ENCODE results near the gene CHST15.

Gene CHST15

GRCh38 chr10:124076148-124076733 lies 17.2 kb downstream of the CHST15 start:
- H3K4me3 ChIP-seq (ENCODE audit: low read length) = no peak overlapping the region

DNA sequence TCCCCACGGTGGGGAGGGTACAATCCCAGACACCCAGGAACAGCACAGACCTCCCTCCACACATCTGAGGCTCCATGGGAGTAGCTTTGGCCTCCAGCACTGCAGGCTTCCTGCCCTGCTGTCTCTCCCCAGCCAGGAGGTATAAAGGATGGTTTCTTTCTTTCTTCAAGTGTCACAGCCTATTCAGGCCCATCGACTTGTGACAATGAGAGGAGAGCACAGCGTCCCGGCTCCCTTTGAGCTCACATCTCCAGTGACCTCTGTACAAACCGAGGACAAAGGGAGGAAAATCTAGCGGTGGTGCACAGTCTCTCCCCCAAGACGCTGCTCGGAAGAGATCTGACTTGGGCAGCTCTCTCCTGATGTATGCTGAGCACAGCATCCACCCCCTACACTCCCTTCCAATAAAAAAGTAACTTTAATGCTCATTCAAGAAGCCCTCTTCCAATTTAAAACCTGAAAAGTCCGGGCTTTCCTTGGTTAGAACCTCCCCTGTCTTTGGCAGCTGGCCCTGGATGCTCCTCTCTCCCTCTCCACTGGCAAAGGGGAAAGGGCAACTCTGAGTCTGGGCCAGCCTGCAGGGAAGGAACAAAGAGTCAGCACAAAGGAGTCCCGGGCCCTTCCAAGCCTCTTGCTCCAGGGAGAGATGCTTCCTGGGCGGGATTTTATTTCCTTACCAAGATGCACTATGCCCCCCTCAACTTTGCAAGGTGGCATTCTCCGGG lies 18.0 kb downstream of the CHST15 start:
- peaks cover 9% of the 10 kb centered on the region; the same call in 1 of the 2 replicates for H3K4me1 ChIP-seq (ENCODE audit: insufficient read depth, low read length)
- no peak overlapping the region for H3K27ac ChIP-seq (ENCODE audit: low read length)
- H3K36me3 ChIP-seq (ENCODE audit: insufficient read depth, low read depth, low read length) = no peaks in the 10 kb centered on the region
- H3K27me3 ChIP-seq (ENCODE audit: insufficient read depth, low read length) = no peaks in the 10 kb centered on the region
- no peak overlapping the region for H3K9ac ChIP-seq (ENCODE audit: low read depth, low read length)
- H3K9me3 ChIP-seq (ENCODE audit: insufficient read depth, low read depth, low read length) = no peaks in the 10 kb centered on the region
- H3K4me3 ChIP-seq (ENCODE audit: low read length) = no peak overlapping the region

More at GRCh38 chr10:124076148-124076733, 17.2 kb downstream of the CHST15 start:
- Histone ChIP-seq H3K27ac (ENCODE audit: low read length) (no peak overlapping the region), H3K36me3 (ENCODE audit: insufficient read depth, low read depth, low read length) (no peaks in the 10 kb centered on the region), H3K27me3 (ENCODE audit: insufficient read depth, low read length) (no peaks in the 10 kb centered on the region), H3K4me1 (ENCODE audit: insufficient read depth, low read length) (peaks cover 9% of the 10 kb centered on the region; the same call in 1 of the 2 replicates), H3K9me3 (ENCODE audit: insufficient read depth, low read depth, low read length) (no peaks in the 10 kb centered on the region), H3K9ac (ENCODE audit: low read depth, low read length) (no peak overlapping the region)

DNA sequence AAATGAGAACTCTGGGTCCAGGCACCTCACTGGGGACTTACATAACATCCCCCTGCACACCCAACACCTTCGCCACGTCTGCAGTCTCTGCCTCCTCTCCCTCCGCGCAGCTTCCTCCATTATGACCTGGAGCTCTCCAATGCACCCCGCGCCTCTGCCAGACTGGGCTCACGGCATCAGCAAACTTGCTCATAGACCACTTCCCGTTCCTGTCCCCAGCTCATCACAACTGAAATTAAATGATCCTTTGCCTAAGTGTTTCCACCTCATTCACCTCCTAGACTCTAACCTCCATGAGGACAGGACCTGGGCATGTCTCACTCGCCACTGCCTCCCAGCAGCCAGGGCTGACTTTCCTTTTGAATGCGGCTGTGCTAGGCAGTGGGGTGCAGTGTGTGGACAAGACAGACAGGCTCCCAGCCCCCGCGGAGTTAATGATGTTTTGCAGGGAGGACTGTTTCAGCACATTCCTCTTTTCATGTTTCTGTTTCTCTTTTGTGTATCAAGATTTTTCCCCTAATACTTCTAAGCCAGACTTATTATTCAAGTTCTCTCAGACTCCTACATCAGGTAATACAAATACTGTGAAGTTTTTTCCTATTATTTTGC lies 18.8 kb downstream of the CHST15 start:
- Histone ChIP-seq H3K36me3 (ENCODE audit: insufficient read depth, low read depth, low read length) (no peaks in the 10 kb centered on the region), H3K4me1 (ENCODE audit: insufficient read depth, low read length) (peaks cover 9% of the 10 kb centered on the region; the same call in 1 of the 2 replicates), H3K9ac (ENCODE audit: low read depth, low read length) (no peak overlapping the region), H3K9me3 (ENCODE audit: insufficient read depth, low read depth, low read length) (no peaks in the 10 kb centered on the region), H3K4me3 (ENCODE audit: low read length) (no peak overlapping the region), H3K27me3 (ENCODE audit: insufficient read depth, low read length) (no peaks in the 10 kb centered on the region), H3K27ac (ENCODE audit: low read length) (no peak overlapping the region)

GRCh38 chr10:124073978-124074377 lies 19.4 kb downstream of the CHST15 start:
- Histone ChIP-seq H3K4me3 (ENCODE audit: low read length) (no peak overlapping the region), H3K36me3 (ENCODE audit: insufficient read depth, low read depth, low read length) (no peaks in the 10 kb centered on the region), H3K27ac (ENCODE audit: low read length) (no peak overlapping the region), H3K9me3 (ENCODE audit: insufficient read depth, low read depth, low read length) (no peaks in the 10 kb centered on the region), H3K4me1 (ENCODE audit: insufficient read depth, low read length) (peaks cover 9% of the 10 kb centered on the region; the same call in 1 of the 2 replicates), H3K27me3 (ENCODE audit: insufficient read depth, low read length) (no peaks in the 10 kb centered on the region), H3K9ac (ENCODE audit: low read depth, low read length) (no peak overlapping the region)

- H3K36me3 ChIP-seq (ENCODE audit: insufficient read depth, low read depth, low read length) = no peaks in the 10 kb centered on the region
- H3K4me1 ChIP-seq (ENCODE audit: insufficient read depth, low read length) = peaks cover 9% of the 10 kb centered on the region; the same call in 1 of the 2 replicates
- H3K27ac ChIP-seq (ENCODE audit: low read length) = no peak overlapping the region
- no peak overlapping the region for H3K4me3 ChIP-seq (ENCODE audit: low read length)
- no peaks in the 10 kb centered on the region for H3K27me3 ChIP-seq (ENCODE audit: insufficient read depth, low read length)
- no peaks in the 10 kb centered on the region for H3K9me3 ChIP-seq (ENCODE audit: insufficient read depth, low read depth, low read length)
- H3K9ac ChIP-seq (ENCODE audit: low read depth, low read length) = no peak overlapping the region
Observed at GRCh38 chr10:124072541-124072940, 20.9 kb downstream of the CHST15 start.

DNA sequence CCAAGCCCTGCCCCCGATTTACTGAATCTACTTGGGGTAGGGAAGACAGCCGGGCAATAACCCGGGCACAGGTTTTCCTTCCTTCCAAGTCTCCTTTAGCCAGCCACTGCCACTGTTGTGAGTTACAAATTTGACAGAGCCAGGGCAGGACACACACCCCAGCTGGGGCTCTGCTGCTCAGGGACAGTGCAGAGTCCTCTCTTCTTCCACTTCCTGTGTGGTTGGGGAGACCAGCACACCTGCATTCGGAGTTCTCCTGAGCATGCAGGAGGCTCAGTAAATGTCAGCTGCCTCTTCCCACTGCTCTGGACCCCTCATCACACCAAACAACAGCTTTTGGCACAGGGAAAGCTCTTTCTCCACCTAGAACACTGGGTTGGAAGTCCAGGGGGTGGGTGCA lies 21.3 kb downstream of the CHST15 start:
- no peak overlapping the region for H3K27ac ChIP-seq (ENCODE audit: low read length)
- peaks cover 11% of the 10 kb centered on the region; the same call in 1 of the 2 replicates for H3K4me1 ChIP-seq (ENCODE audit: insufficient read depth, low read length)
- H3K9ac ChIP-seq (ENCODE audit: low read depth, low read length) = no peak overlapping the region
- H3K9me3 ChIP-seq (ENCODE audit: insufficient read depth, low read depth, low read length) = no peaks in the 10 kb centered on the region
- H3K4me3 ChIP-seq (ENCODE audit: low read length) = no peak overlapping the region
- no peaks in the 10 kb centered on the region for H3K27me3 ChIP-seq (ENCODE audit: insufficient read depth, low read length)
- H3K36me3 ChIP-seq (ENCODE audit: insufficient read depth, low read depth, low read length) = no peaks in the 10 kb centered on the region

GRCh38 chr10:124071141-124071540 lies 22.3 kb downstream of the CHST15 start:
- Histone ChIP-seq H3K27me3 (ENCODE audit: insufficient read depth, low read length) (no peaks in the 10 kb centered on the region), H3K9me3 (ENCODE audit: insufficient read depth, low read depth, low read length) (no peaks in the 10 kb centered on the region), H3K27ac (ENCODE audit: low read length) (no peak overlapping the region), H3K4me1 (ENCODE audit: insufficient read depth, low read length) (peaks cover 20% of the 10 kb centered on the region; the same call in 1 of the 2 replicates), H3K9ac (ENCODE audit: low read depth, low read length) (no peak overlapping the region), H3K4me3 (ENCODE audit: low read length) (no peak overlapping the region), H3K36me3 (ENCODE audit: insufficient read depth, low read depth, low read length) (no peaks in the 10 kb centered on the region)

- Histone ChIP-seq H3K9me3 (ENCODE audit: insufficient read depth, low read depth, low read length) (no peaks in the 10 kb centered on the region), H3K4me3 (ENCODE audit: low read length) (no peak overlapping the region), H3K9ac (ENCODE audit: low read depth, low read length) (no peak overlapping the region), H3K36me3 (ENCODE audit: insufficient read depth, low read depth, low read length) (no peaks in the 10 kb centered on the region), H3K4me1 (ENCODE audit: insufficient read depth, low read length) (peaks cover 21% of the 10 kb centered on the region; the same call in 1 of the 2 replicates), H3K27ac (ENCODE audit: low read length) (no peak overlapping the region), H3K27me3 (ENCODE audit: insufficient read depth, low read length) (no peaks in the 10 kb centered on the region)
Observed at GRCh38 chr10:124070666-124071065, 22.7 kb downstream of the CHST15 start.

GRCh38 chr10:124069341-124070264 lies 23.8 kb downstream of the CHST15 start:
- no peak overlapping the region for H3K9ac ChIP-seq (ENCODE audit: low read depth, low read length)
- no peak overlapping the region for H3K4me3 ChIP-seq (ENCODE audit: low read length)
- H3K4me1 ChIP-seq (ENCODE audit: insufficient read depth, low read length) = peaks cover 24% of the 10 kb centered on the region
- no peaks in the 10 kb centered on the region for H3K9me3 ChIP-seq (ENCODE audit: insufficient read depth, low read depth, low read length)
- no peaks in the 10 kb centered on the region for H3K36me3 ChIP-seq (ENCODE audit: insufficient read depth, low read depth, low read length)
- H3K27me3 ChIP-seq (ENCODE audit: insufficient read depth, low read length) = no peaks in the 10 kb centered on the region
- no peak overlapping the region for H3K27ac ChIP-seq (ENCODE audit: low read length)

- Histone ChIP-seq H3K36me3 (ENCODE audit: insufficient read depth, low read depth, low read length) (no peaks in the 10 kb centered on the region), H3K27me3 (ENCODE audit: insufficient read depth, low read length) (no peaks in the 10 kb centered on the region), H3K9me3 (ENCODE audit: insufficient read depth, low read depth, low read length) (no peaks in the 10 kb centered on the region), H3K27ac (ENCODE audit: low read length) (no peak overlapping the region), H3K4me1 (ENCODE audit: insufficient read depth, low read length) (peaks cover 24% of the 10 kb centered on the region), H3K4me3 (ENCODE audit: low read length) (no peak overlapping the region), H3K9ac (ENCODE audit: low read depth, low read length) (no peak overlapping the region)
Observed at GRCh38 chr10:124068929-124069328, 24.5 kb downstream of the CHST15 start.

GRCh38 chr10:124067825-124068400 lies 25.5 kb downstream of the CHST15 start:
- H3K36me3 ChIP-seq (ENCODE audit: insufficient read depth, low read depth, low read length) = no peaks in the 10 kb centered on the region
- H3K4me3 ChIP-seq (ENCODE audit: low read length) = no peak overlapping the region

More at GRCh38 chr10:124067825-124068400, 25.5 kb downstream of the CHST15 start:
- Histone ChIP-seq H3K27me3 (ENCODE audit: insufficient read depth, low read length) (no peaks in the 10 kb centered on the region), H3K9ac (ENCODE audit: low read depth, low read length) (no peak overlapping the region), H3K27ac (ENCODE audit: low read length) (no peak overlapping the region), H3K4me1 (ENCODE audit: insufficient read depth, low read length) (peaks cover 24% of the 10 kb centered on the region), H3K9me3 (ENCODE audit: insufficient read depth, low read depth, low read length) (no peaks in the 10 kb centered on the region)

Data from iPS-20b (cell line).